HG02763 (cell line): ENCODE results near the gene ITPRIP.

Source experiments
- ATAC-seq: cut with Tn5 transposase; IDR thresholded peaks from one replicate; pipeline ENCODE4 v1.9.1; 2021; ENCODE audit warnings: mild to moderate bottlenecking, moderate library complexity; ENCODE audit not compliant: unreplicated experiment

ITPRIP gene

GRCh38 chr10:104309980-104310978 is 28.0 kb downstream of the ITPRIP start:
- no peak for ATAC-seq

DNA sequence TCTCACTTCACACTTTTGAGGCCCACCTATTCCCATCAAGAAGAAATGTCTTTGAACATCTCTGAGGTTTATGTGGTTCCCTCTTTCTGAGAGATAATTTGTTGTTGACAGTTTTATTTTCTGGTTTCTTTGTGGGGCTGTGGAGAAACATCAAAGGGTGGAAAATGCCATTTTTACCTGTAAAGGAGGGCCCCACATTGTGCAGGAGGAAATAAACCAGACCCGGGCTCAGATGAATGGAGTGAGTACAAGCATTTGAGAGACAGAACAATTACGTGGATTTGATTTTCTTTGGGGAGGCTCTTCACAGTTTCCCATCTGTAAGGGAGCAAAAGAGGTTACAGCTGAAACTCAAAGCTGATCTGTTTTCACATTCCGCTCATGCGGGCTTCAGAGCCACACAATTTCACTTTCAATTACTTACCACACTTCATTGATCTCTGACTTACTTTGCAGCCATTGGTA is 29.8 kb downstream of the ITPRIP start:
- peak; percentile 71 for ATAC-seq

DNA sequence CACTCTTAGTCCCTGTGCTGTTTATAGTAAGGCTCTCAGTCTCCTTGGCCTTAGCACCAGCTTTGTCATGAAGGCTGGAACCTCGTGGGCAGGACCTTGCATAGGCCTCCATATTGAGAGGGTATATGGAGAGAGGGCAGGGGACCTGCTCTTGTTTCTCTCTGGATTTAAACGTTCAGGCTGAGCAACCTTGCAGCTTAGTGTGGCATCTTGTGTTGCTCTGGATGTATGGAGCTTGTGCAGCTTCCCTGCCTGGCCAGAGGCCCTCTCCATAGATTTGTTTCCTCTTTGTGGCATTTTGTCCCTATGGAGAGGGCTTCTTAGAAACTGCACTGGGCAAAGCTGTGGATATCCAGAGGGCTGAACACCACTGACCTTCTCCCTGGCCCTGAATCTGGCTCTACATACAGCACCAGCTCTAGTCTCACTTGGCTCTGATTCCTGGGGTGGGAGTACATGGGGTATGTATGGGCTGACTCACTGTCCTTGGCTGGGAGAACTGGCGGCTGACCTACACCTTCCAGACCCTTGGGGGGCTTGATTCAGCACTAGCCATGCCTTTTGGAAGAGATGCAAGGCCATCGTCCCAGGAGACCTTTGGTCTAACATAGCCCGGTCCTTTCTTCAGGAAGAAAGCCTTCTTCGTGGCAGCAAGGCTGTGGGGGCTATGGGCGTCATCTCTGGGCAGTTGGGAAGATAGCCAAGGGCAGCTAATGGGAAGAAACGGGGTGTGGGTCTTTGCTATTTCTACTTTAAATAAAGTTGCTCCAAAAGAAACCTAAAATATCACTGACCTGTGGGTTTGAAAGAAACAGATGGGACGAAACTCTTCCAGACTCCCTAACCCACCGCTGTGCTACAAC is 30.5 kb downstream of the ITPRIP start:
- ATAC-seq: no peak

- ATAC-seq: no peak
These were observed 31.4 kb downstream of the ITPRIP start for GRCh38 chr10:104306897-104307296.

DNA sequence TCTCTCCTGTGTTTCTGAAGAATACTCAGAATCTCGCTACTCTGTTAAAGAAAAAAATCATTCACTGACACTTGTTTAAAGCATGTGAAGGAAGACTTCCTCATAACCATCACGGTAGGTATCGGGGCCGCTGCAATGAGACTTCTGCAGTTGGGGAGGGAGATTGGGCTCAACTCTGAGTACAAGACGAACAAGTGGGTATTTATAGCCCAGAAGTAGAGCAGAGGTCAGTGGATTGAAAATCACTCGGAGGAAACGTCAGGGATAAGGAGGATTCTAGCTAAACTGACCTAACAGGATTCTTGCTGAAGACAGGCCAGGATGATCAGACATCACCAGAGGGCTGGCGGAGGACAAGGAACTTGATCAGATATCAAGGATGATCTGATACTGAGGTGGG is 33.3 kb downstream of the ITPRIP start:
- ATAC-seq: no peak

- ATAC-seq: no peak
These were observed 33.9 kb downstream of the ITPRIP start for GRCh38 chr10:104304356-104304745.

- no peak for ATAC-seq
These were observed 34.5 kb downstream of the ITPRIP start for GRCh38 chr10:104303594-104304355.

- ATAC-seq: no peak
These were observed 36.2 kb downstream of the ITPRIP start for GRCh38 chr10:104301907-104302690.

DNA sequence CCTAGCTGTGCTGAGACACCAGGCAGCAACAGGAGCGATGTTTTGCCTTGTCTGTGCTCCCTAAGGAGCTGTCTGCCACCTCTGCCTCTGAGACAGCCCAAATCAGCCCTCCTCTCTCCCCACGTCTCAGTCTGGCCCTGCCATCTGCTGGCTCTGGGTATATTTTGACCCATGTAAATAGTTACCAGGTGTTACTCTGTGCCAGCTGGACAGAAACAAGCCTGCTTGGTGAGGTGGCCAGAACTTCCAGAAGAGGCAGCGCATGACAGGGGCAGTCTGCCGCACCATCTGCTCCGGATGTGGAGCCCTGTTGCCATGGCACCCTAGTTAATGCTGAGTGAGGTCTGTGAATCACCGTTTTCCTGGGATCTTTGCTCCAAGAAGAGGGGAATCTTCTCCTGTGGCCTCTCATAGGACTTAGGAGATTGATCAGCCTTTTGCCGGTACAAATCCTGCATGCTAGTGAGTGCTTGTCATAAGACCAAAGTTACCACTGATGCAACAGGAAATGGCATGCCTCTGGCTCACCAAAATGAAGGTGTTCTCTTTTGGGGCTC is 37.5 kb downstream of the ITPRIP start:
- ATAC-seq: no peak

DNA sequence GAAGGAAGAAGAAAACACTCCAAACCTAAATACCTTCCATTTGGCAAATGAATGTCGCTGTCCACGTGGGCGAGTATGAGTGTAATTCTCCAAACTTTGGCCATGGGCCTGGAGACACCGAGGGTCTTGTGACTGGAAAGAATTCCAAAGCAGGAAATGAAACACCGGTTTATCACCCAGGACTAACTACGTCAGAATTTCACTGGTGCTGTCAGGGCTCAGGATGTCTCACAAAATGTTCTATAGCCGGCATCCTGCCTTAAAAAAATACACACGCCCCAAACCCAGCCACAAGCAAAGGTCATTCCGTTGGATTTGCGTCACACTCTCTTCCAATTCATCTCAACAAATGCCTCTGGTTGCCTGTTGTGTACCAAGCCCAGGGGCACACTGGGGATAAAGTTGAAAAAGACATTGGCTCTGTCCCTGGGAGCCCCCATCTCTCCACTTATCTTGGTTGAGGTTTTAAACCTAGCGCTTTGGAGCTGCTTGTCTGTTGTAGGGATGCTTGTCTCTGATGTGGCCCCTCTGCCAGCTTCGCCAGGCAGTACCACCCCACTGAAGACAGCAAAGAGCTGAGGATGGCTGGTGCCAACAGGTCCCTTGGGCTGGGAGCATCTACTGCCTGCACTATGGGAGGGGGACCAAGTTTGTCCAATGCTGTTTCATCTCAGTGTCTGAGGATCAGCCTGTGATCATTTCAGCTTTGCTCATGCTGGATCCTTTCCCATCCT is 38.1 kb downstream of the ITPRIP start:
- ATAC-seq: no peak

- ATAC-seq: no peak
These were observed 39.0 kb downstream of the ITPRIP start for GRCh38 chr10:104299031-104299904.

- no peak for ATAC-seq
These were observed 40.3 kb downstream of the ITPRIP start for GRCh38 chr10:104297697-104298660.

DNA sequence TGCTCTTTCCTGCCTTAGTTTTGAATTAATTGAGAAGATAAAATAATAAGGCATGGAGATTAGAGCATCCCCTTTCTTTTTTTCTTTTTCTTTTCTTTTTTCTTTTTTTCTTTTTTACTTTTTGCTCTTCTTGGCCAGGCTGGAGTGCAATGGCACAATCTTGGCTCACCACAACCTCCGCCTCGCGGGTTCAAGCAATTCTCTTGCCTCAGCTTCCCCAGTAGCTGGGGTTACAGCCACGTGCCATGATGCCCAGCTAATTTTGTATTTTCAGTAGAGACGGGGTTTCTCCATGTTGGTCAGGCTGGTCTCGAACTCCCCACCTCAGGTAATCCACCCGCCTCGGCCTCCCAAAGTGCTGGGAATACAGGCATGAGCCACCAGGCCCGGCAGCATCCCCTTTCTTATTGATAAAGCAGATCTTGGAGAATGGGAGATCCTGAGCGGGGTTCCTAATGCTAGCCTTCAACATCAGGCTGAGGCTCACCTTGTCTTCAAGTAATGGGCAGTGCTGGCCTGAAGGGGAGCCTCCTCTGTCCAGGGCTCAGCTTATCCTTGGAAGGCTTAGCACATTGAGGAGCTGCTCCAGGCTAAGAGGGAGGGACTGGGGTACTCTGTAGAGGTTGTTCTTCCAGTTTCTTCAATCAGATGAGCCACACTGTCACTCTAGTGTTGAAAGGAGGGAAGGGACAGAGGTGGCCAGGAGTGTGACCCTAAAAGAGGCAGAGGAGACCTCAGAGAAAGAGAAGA is 41.4 kb downstream of the ITPRIP start:
- ATAC-seq: no peak

GRCh38 chr10:104293781-104294321 is 44.4 kb downstream of the ITPRIP start:
- ATAC-seq: no peak

- ATAC-seq: no peak
These were observed 45.3 kb downstream of the ITPRIP start for GRCh38 chr10:104293011-104293410.

- ATAC-seq: peak; percentile 97
These were observed 46.8 kb downstream of the ITPRIP start for GRCh38 chr10:104291439-104291951.
